Transverse colon (tissue), 3 donors: ENCODE data around the gene LPAR1.

ENCODE experiments used
- CTCF ChIP-seq, 5 experiments: fragments of 200-600 bp in 3 of 5; fragments of 450-650 bp in 2 of 5; sonication (generic) in 3 of 5; IDR thresholded peaks; 1 replicate in 2 of 5; 2 replicates in 3 of 5; pipeline ENCODE4 v1.5.1; 2016 to 2017; ENCODE audit warnings: antibody characterized with exemption in 5 of 5, inconsistent platforms in 3 of 5, mild to moderate bottlenecking in 2 of 5, moderate library complexity in 1 of 5
- POLR2A ChIP-seq: fragments of 450-650 bp; IDR thresholded peaks from one replicate; pipeline ENCODE4 v1.6.1; 2016; ENCODE audit warnings: antibody characterized with exemption, mild to moderate bottlenecking, moderate library complexity

GRCh38 chr9:111016016-111016415 lies 22.3 kb downstream of the LPAR1 start:
- TF ChIP-seq CTCF (IDR thresholded peaks at IDR 0.05) (no peak), POLR2A (no peak)
